ENCODE measurements around the gene NCAM1. TPM values are rescaled to one million over a fixed set of nuclear protein-coding genes. Genes with fewer than 3 reads are reported as not detected.

The NCAM1 gene
- total RNA-seq, 2 donors from 2014 or later = 42.0 to 69.2 TPM

GRCh38 chr11:113315811-113316210 lies 354.6 kb downstream of the NCAM1 start:
- peaks cover 4 to 18% of the 10 kb centered on the region in 2 donors for H3K4me1 ChIP-seq (ENCODE audit: control insufficient read depth in 1 of 2, low read depth in 2 of 2)
- no peaks in the 10 kb centered on the region for H3K36me3 ChIP-seq
- H3K27ac ChIP-seq = no peak overlapping the region
- no peaks in the 10 kb centered on the region for H3K9me3 ChIP-seq
- H3K4me3 ChIP-seq = no peak overlapping the region
- DNase-seq (ENCODE audit: low spot score) (no peak), ATAC-seq (ENCODE audit: insufficient number of reproducible peaks, low FRiP score, low read depth) (no peak)
- no peak for TF ChIP-seq CTCF (IDR thresholded peaks at IDR 0.05)
- no peaks in the 10 kb centered on the region for H3K27me3 ChIP-seq (replicated peaks; ENCODE audit: insufficient read depth)

- ATAC-seq (ENCODE audit: insufficient number of reproducible peaks, low FRiP score, low read depth) (no peak), DNase-seq (ENCODE audit: low spot score) (no peak)
- no peaks in the 10 kb centered on the region for H3K9me3 ChIP-seq
- H3K27ac ChIP-seq = no peak overlapping the region
- no peak overlapping the region for H3K4me3 ChIP-seq
- peaks cover 4 to 18% of the 10 kb centered on the region in 2 donors for H3K4me1 ChIP-seq (ENCODE audit: control insufficient read depth in 1 of 2, low read depth in 2 of 2)
- TF ChIP-seq CTCF (IDR thresholded peaks at IDR 0.05) = no peak
- H3K36me3 ChIP-seq = no peaks in the 10 kb centered on the region
- no peaks in the 10 kb centered on the region for H3K27me3 ChIP-seq (replicated peaks; ENCODE audit: insufficient read depth)
These were observed 355.0 kb downstream of the NCAM1 start for GRCh38 chr11:113316256-113316655.

GRCh38 chr11:113317339-113317738 lies 356.1 kb downstream of the NCAM1 start:
- Histone ChIP-seq H3K36me3 (no peaks in the 10 kb centered on the region), H3K27ac (no peak overlapping the region), H3K4me3 (no peak overlapping the region), H3K9me3 (no peaks in the 10 kb centered on the region), H3K4me1 (ENCODE audit: control insufficient read depth in 1 of 2, low read depth in 2 of 2) (peaks cover 4 to 18% of the 10 kb centered on the region in 2 donors), H3K27me3 (replicated peaks; ENCODE audit: insufficient read depth) (no peaks in the 10 kb centered on the region)
- TF ChIP-seq CTCF (IDR thresholded peaks at IDR 0.05) = no peak
- ATAC-seq (ENCODE audit: insufficient number of reproducible peaks, low FRiP score, low read depth) (no peak), DNase-seq (ENCODE audit: low spot score) (no peak)

GRCh38 chr11:113319085-113319484 lies 357.9 kb downstream of the NCAM1 start:
- no peak for ATAC-seq (ENCODE audit: insufficient number of reproducible peaks, low FRiP score, low read depth)
- no peak overlapping the region for H3K4me3 ChIP-seq
- no peaks in the 10 kb centered on the region for H3K9me3 ChIP-seq
- DNase-seq (ENCODE audit: low spot score) = no peak
- no peak overlapping the region for H3K27ac ChIP-seq
- no peaks in the 10 kb centered on the region for H3K36me3 ChIP-seq
- no peak for TF ChIP-seq CTCF (IDR thresholded peaks at IDR 0.05)
- H3K27me3 ChIP-seq (replicated peaks; ENCODE audit: insufficient read depth) = no peaks in the 10 kb centered on the region
- peaks cover 0 to 11% of the 10 kb centered on the region in 2 donors for H3K4me1 ChIP-seq (ENCODE audit: control insufficient read depth in 1 of 2, low read depth in 2 of 2)

GRCh38 chr11:113322158-113322557 lies 360.9 kb downstream of the NCAM1 start:
- DNase-seq (ENCODE audit: low spot score) = no peak
- no peak for ATAC-seq (ENCODE audit: insufficient number of reproducible peaks, low FRiP score, low read depth)
- no peaks in the 10 kb centered on the region for H3K27me3 ChIP-seq (replicated peaks; ENCODE audit: insufficient read depth)
- peaks cover 14% of the 10 kb centered on the region for H3K36me3 ChIP-seq
- no peaks in the 10 kb centered on the region for H3K4me1 ChIP-seq (ENCODE audit: control insufficient read depth in 1 of 2, low read depth in 2 of 2)
- H3K4me3 ChIP-seq = no peak overlapping the region
- H3K9me3 ChIP-seq = no peaks in the 10 kb centered on the region
- no peak overlapping the region for H3K27ac ChIP-seq
- no peak for TF ChIP-seq CTCF (IDR thresholded peaks at IDR 0.05)

All from thoracic aorta (tissue), 2 donors.